Mesodermal cell (in vitro differentiated cells): ENCODE data around the gene PIP5K1C.

Source experiments
- H3K27ac ChIP-seq: 2 replicates; pipeline ENCODE4 v1.7.0; 2013; ENCODE audit warnings: mild to moderate bottlenecking, low read depth, low read length, moderate library complexity; ENCODE audit not compliant: severe bottlenecking
- H3K36me3 ChIP-seq: 2 replicates; pipeline ENCODE4 v1.7.1; 2013; ENCODE audit warnings: mild to moderate bottlenecking, low read length, moderate library complexity; ENCODE audit not compliant: control insufficient read depth, insufficient read depth
- H3K4me1 ChIP-seq: one replicate; pipeline ENCODE4 v1.7.1; 2013; ENCODE audit warnings: mild to moderate bottlenecking, low read length; ENCODE audit not compliant: insufficient read depth, control insufficient read depth, poor library complexity, severe bottlenecking
- H3K4me3 ChIP-seq: 2 replicates; pipeline ENCODE4 v1.7.0; 2013; ENCODE audit warnings: low read length, control low read depth, mild to moderate bottlenecking; ENCODE audit not compliant: insufficient read depth, poor library complexity, severe bottlenecking; ENCODE audit errors: extremely low read depth
- H3K9me3 ChIP-seq: 2 replicates; pipeline ENCODE4 v1.7.1; 2013; ENCODE audit warnings: mild to moderate bottlenecking, low read length, moderate library complexity; ENCODE audit not compliant: control insufficient read depth
- WGBS, 2 experiments: methylation state at CpG; one replicate each; pipeline ENCODE4 v1.1.5; 2013; ENCODE audit warnings: missing lambda C conversion rate in 2 of 2; ENCODE audit not compliant: insufficient coverage in 2 of 2; 5-methylcytosine and 5-hydroxymethylcytosine counted together

Gene PIP5K1C

DNA sequence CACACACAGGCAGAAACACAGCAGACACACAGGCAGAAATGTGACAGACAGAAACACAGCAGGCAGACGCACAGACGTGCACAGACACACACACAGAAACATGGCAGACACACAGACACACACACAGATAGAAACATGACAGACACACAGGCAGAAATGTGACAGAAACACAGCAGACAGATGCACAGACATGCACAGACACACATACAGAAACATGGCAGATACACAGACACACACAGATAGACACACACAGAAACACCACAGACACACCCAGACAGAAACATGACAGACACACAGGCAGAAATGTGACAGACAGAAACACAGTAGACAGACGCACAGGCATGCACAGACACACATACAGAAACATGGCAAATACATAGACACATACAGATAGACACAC is 94.9 kb downstream of the PIP5K1C start:
- Histone ChIP-seq H3K36me3 (peaks cover 7% of the 10 kb centered on the region), H3K4me1 (peaks cover 26% of the 10 kb centered on the region), H3K27ac (no peak overlapping the region), H3K4me3 (peak overlapping the region; percentile 3), H3K9me3 (no peaks in the 10 kb centered on the region)
- WGBS, 2 experiments: 88% methylated on average over 3 of the region's 3 CpGs; no CpG with 5 or more reads in 1 of the 2 experiments

DNA sequence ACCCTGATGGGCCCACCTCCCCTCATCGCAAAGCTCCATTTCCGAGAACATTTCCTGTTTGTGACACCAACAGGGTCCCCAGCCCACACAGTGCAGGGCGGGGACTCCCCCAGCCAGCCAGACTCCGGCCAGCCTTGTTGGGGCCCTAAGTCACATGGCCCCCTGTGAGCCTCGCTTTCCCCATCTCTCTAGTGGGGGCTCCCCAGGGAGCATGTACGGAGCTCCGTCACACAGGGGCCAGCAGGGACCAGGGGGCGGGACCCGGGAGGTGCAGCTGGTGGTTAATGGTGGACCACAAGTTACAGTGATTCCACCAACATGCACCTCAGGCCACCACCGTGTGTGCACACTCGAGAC is 95.3 kb downstream of the PIP5K1C start:
- no peak overlapping the region for H3K27ac ChIP-seq
- no peak overlapping the region for H3K4me3 ChIP-seq
- peaks cover 4% of the 10 kb centered on the region for H3K36me3 ChIP-seq
- no peaks in the 10 kb centered on the region for H3K9me3 ChIP-seq
- peaks cover 26% of the 10 kb centered on the region for H3K4me1 ChIP-seq
- 78 to 83% methylated on average over 6 to 7 of the region's 11 CpGs for WGBS, 2 experiments

DNA sequence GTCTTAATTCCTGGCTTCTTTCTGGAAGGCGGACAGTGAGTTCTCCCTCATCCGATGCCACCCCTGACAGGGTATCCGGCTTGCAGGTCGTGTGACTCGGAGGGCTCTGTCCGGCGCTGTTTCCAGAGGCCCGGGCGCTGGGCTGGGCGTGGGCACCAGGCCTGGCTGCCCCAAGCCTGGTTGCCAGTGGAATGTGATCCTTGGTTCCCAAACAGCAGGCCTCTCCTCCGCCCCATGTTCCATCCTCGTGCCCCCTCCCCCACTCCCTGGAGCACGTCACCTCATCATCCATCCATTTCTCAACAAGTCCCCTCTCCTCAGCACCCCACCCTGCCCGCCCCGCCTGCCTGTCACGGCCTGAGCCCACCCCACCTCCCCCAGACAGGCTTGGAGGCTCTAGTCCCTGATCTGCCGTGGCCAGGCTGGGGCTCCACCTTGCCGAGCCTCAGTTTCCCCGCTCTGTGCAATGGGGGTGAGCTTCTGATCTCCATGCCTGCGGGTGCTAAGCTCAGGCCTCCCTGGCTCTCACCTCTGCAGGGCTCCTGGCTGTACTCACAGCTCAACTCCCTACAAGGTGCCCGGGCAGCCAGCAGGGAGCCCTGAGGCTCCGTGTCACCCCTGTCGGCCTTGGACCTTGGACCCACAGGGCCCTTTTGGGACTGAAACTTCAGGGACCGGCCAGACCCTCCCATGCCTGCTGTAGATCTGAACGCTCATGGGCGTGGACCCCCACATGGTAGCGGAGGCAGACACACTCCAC is 95.9 kb downstream of the PIP5K1C start:
- WGBS, 2 experiments: 91 to 94% methylated on average over 21 of the region's 27 CpGs
- H3K4me1 ChIP-seq: peaks cover 26% of the 10 kb centered on the region
- no peaks in the 10 kb centered on the region for H3K36me3 ChIP-seq
- no peak overlapping the region for H3K4me3 ChIP-seq
- H3K27ac ChIP-seq: no peak overlapping the region
- no peaks in the 10 kb centered on the region for H3K9me3 ChIP-seq

DNA sequence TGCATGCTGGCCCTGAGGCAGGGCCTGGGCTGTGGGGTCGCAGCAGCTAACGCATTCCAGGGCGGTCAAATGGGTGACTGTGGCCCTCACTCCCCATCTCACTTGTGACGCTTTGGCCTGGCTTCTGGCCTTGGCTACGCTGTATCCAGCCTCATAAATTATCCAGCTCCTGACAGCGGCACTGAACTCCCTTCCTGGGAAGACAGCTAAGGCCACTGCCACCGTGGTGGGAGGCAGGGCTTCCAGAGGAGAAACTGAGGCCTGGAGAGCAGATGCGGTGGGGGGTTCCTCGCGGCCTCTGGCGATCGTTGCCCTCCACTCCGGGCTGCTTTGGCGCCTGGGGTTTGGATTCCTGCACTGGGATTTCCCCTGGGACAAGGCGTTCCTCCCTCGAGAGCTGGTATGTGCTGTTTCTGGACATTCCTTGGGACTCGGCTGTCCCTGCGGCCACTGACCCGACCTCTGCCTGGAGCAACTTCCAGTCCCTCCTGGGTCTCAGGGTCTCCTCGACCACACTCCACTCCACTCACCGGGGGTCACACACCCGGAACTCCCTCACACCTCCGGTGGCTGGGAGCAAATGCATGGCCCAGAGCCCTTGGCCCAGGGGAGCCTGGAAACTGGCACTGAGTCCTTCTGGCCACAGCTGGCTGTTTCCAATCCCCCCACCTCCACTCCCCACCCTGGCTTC is 97.0 kb downstream of the PIP5K1C start:
- Histone ChIP-seq H3K9me3 (no peaks in the 10 kb centered on the region), H3K27ac (no peak overlapping the region), H3K36me3 (no peaks in the 10 kb centered on the region), H3K4me3 (no peak overlapping the region), H3K4me1 (peaks cover 18% of the 10 kb centered on the region)
- WGBS, 2 experiments: 83 to 91% methylated on average over 19 to 21 of the region's 23 CpGs

DNA sequence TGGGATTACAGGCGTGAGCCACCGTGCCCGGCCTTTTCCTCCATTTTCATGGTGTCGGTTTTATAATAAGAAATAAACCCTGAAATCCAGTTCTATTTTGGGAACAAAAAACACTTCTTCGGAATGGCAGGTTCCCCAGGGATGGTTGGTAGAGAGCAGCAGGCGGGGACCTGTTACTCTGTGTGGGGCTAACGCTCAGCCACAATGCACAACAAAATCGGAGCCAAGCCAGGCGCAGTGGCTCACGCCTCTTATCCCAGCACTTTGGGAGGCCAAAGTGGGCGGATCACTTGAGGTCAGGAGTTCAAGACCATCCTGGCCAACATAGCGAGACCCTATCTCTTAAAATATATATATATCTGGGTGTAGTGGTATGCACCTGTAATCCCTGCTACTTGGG is 99.2 kb downstream of the PIP5K1C start:
- WGBS, 2 experiments: 91 to 100% methylated on average over 8 to 10 of the region's 12 CpGs
- H3K9me3 ChIP-seq: no peaks in the 10 kb centered on the region
- peaks cover 8% of the 10 kb centered on the region for H3K4me1 ChIP-seq
- H3K36me3 ChIP-seq: no peaks in the 10 kb centered on the region
- no peak overlapping the region for H3K27ac ChIP-seq
- H3K4me3 ChIP-seq: no peak overlapping the region

DNA sequence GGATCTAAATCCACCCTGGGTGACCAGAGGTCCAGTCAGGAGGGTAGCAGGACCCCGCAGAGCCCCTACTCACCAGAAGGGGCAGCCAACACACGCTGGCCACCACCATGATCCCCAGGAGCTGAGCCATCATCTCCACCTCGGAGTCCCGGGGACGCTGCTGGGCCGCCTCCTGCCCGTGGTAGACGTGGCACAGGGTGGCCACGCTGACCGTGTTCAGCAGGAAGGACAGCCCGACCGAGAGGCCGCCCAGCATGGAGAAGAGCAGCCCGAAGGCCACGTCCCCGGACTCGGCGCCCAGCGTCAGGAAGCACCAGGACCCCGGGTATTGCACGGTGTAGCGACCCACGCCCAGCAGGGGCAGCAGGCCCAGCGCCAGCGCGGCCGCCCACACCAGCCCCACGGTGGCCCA is 100.5 kb downstream of the PIP5K1C start:
- no peak overlapping the region for H3K4me3 ChIP-seq
- 90 to 91% methylated on average over 27 to 28 of the region's 28 CpGs for WGBS, 2 experiments
- H3K27ac ChIP-seq: no peak overlapping the region
- H3K36me3 ChIP-seq: no peaks in the 10 kb centered on the region
- no peaks in the 10 kb centered on the region for H3K9me3 ChIP-seq
- peaks cover 8% of the 10 kb centered on the region for H3K4me1 ChIP-seq

DNA sequence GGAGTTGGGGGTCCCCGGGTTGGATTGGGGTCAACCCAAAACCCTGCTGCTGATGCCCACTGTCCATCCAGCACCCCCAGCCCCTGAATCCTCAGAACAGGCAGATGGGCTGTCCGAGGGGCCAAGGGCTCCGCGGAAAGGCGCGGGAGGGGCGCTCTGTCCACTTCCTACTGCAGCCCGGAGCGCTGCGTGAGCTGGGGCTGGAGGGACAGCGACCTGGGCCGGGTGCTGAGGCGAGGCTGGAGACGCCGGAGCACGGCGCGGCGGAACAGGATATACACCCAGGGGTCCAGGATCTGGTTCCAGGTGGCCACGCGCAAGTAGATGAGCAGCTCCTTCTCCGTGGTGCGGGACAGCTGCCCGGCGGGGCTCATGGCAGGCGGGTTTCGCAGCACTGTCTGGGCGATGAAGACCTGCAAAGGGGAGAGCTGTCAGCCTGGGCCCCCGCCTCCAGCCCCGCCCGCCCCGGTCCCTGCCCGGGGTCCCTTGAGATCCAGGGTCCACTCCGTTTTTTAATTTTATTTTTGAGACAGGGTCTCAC is 104.7 kb downstream of the PIP5K1C start:
- H3K36me3 ChIP-seq: no peaks in the 10 kb centered on the region
- no peak overlapping the region for H3K4me3 ChIP-seq
- peaks cover 5% of the 10 kb centered on the region for H3K9me3 ChIP-seq
- H3K4me1 ChIP-seq: no peaks in the 10 kb centered on the region
- H3K27ac ChIP-seq: no peak overlapping the region
- 91% methylated on average over 30 to 34 of the region's 34 CpGs for WGBS, 2 experiments

DNA sequence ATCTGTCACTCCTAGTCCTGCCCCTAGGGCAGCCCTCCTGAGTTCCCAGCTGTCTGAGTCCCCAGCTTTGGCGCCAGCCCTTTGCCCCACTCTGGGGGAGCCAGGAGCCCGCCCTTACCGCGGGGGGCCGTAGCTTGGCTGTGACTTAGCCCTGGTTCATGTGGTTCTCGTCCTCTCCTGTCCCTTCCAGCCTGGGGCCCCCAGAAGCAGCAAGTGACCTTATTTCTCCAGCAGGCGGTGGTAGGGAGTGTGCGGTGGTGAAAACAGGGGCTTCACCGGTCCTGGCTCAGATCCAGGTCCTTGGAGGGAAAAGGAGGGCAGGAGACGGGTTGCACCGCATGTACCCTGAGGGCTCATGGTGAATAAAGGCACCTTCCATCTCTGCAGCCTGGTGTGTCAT is 107.1 kb downstream of the PIP5K1C start:
- H3K27ac ChIP-seq: no peak overlapping the region
- WGBS, 2 experiments: 35 to 53% methylated on average over 6 to 11 of the region's 11 CpGs
- no peak overlapping the region for H3K4me3 ChIP-seq
- peaks cover 5% of the 10 kb centered on the region for H3K9me3 ChIP-seq
- no peaks in the 10 kb centered on the region for H3K36me3 ChIP-seq
- no peaks in the 10 kb centered on the region for H3K4me1 ChIP-seq

DNA sequence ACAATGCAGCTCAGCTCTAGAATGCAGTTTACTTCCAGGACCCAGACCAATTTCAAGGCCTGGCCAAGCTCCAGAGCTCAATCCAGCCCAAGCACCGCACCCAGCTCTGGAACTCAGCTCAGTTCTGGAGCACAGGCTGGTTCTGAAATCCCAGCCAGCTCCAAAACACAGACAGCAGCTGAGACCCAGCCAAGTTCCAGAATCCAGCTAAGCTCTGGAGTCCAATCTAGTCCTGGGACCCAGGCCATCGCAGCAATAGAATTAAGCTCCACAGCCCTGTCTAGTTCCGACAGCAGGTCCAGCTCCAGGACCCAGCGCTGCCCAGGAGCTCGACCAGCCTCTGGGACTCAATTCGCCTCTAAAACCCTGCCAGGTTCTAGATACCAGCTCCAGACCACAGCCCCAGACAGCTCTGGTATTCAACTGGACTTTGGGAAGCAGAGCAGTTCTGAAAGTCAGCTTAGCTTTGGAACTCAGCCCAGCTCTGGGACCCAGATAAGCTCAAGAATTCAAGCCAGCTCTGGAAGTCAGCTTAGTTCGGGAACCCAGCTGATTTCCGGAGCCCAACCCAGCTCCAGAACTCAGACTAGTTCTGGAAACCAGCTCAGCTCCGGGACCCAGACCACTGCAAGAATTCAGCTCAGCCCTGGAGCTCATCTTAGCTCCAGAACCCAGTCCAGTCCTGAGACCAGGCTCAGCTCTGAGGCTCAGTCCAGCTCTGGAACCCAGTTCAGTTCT is 108.2 kb downstream of the PIP5K1C start:
- 82 to 86% methylated on average over 9 of the region's 9 CpGs for WGBS, 2 experiments
- no peak overlapping the region for H3K4me3 ChIP-seq
- H3K36me3 ChIP-seq: no peaks in the 10 kb centered on the region
- H3K4me1 ChIP-seq: no peaks in the 10 kb centered on the region
- H3K9me3 ChIP-seq: peaks cover 5% of the 10 kb centered on the region
- H3K27ac ChIP-seq: no peak overlapping the region

DNA sequence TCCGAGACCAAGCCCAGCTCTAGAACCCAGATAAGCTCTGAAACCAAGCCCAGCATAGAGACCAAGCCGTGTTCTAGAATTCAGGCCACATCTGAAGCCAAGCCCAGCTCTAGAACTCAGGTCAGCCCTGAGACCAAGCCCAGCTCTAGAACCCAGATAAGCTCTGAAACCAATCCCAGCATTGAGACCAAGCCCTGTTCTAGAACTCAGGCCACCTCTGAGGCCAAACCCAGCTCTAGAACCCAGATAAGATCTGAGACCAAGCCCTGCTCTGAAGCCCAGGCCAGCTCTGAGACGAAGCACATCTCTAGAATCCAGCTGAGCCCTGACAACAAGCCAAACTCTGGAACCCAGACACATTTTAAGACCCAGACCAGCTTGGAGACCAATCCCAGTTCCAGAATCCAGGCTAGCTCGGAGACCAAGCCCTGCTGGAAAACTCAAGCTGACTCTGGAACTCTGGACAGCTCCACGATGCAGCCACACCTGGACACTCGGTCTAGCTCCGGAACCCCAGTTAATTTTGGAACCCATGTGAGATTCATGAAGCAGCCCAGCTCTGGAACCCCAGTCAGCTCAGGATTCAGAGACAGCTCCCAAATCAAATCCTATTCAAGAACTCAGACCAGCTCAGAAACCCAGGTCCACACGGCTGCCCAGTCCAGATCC is 109.1 kb downstream of the PIP5K1C start:
- no peaks in the 10 kb centered on the region for H3K36me3 ChIP-seq
- H3K4me3 ChIP-seq: no peak overlapping the region
- no peak overlapping the region for H3K27ac ChIP-seq
- peaks cover 5% of the 10 kb centered on the region for H3K9me3 ChIP-seq
- no peaks in the 10 kb centered on the region for H3K4me1 ChIP-seq
- 91 to 92% methylated on average over 7 to 8 of the region's 8 CpGs for WGBS, 2 experiments
